A673 (cell line): ENCODE measurements around the gene MGLL. TPM values are rescaled to one million over a fixed set of nuclear protein-coding genes. Genes with fewer than 3 reads are reported as not detected.

Experiments
- BruUV-seq: library from RNA; stranded (reverse); fragments of 400-500 nt; replicated peaks from 2 replicates; lab custom pipeline; 2021; lab: Mats Ljungman, UMichigan
- CTCF ChIA-PET: fragments of 300-600 bp; sonication (Branson Sonifier 250); formaldehyde crosslinking; loops from one replicate; lab custom pipeline; 2022; ENCODE audit warnings: antibody characterized with exemption; lab: Charles Lee
- POLR2A ChIA-PET: fragments of 300-600 bp; sonication (Branson Sonifier 250); formaldehyde crosslinking; loops from one replicate; lab custom pipeline; 2022; ENCODE audit warnings: antibody characterized with exemption; ENCODE audit not compliant: low non-redundant PET; lab: Charles Lee
- DNase-seq: peaks from one replicate; pipeline ENCODE4 v3.0.0-alpha.2; 2015; ENCODE audit warnings: low spot score
- H3K27ac ChIP-seq: fragments of 200-600 bp; sonication (generic); 2 replicates; pipeline ENCODE4 v1.5.1; 2016; ENCODE audit warnings: mixed run types, low read depth, mild to moderate bottlenecking, mixed read lengths, antibody characterized with exemption, low read length; ENCODE audit not compliant: poor library complexity, severe bottlenecking
- H3K27me3 ChIP-seq: fragments of 200-600 bp; sonication (generic); replicated peaks from 2 replicates; pipeline ENCODE4 v1.6.1; 2017; ENCODE audit warnings: mixed run types, low read depth, mild to moderate bottlenecking, mixed read lengths, antibody characterized with exemption, low read length; ENCODE audit not compliant: insufficient read depth, poor library complexity
- H3K36me3 ChIP-seq: fragments of 200-600 bp; sonication (generic); 2 replicates; pipeline ENCODE4 v1.6.1; 2016; ENCODE audit warnings: mixed run types, mild to moderate bottlenecking, mixed read lengths, antibody characterized with exemption, low read length; ENCODE audit not compliant: insufficient read depth, poor library complexity, severe bottlenecking
- H3K4me1 ChIP-seq: fragments of 200-600 bp; sonication (generic); 2 replicates; pipeline ENCODE4 v1.6.1; 2017; ENCODE audit warnings: mixed run types, mild to moderate bottlenecking, mixed read lengths, antibody characterized with exemption, low read length; ENCODE audit not compliant: insufficient read depth, poor library complexity, severe bottlenecking
- H3K4me3 ChIP-seq: fragments of 200-600 bp; sonication (generic); 2 replicates; pipeline ENCODE4 v1.5.1; 2016; ENCODE audit warnings: low read depth, mixed run types, mild to moderate bottlenecking, mixed read lengths, low read length; ENCODE audit not compliant: poor library complexity, severe bottlenecking
- H3K9me3 ChIP-seq: fragments of 200-600 bp; sonication (generic); 2 replicates; pipeline ENCODE4 v1.6.1; 2016; ENCODE audit warnings: mixed run types, low read depth, mild to moderate bottlenecking, mixed read lengths, antibody characterized with exemption, low read length; ENCODE audit not compliant: poor library complexity, severe bottlenecking
- EZH2 ChIP-seq: fragments of 200-600 bp; sonication (generic); IDR thresholded peaks from 2 replicates; pipeline ENCODE4 v1.6.1; 2017; ENCODE audit warnings: borderline replicate concordance, low read depth, mild to moderate bottlenecking, mixed read lengths, antibody characterized with exemption, low read length; ENCODE audit not compliant: poor library complexity, severe bottlenecking
- intact Hi-C: fragments of 100-400 bp; cut with micrococcal nuclease; formaldehyde crosslinking; loops from one replicate; pipeline ENCODE4 v1.10.0; 2022; ENCODE audit not compliant: unreplicated experiment
- total RNA-seq: library from RNA; stranded (reverse); gene quantifications from 2 replicates; pipeline ENCODE4 v1.2.3, GENCODE V29; 2021
- TF ChIP-seq, protein P1 (sequence below): fragments of 300-800, 200-600 bp; sonication (generic); conservative IDR thresholded peaks from 2 replicates; pipeline ENCODE4 v1.5.1; 2017; ENCODE audit warnings: low read depth, mild to moderate bottlenecking, antibody characterized with exemption, low read length, moderate library complexity, mixed read lengths

Gene MGLL
- total RNA-seq, 1 experiment from 2014 or later: 0.39 TPM

DNA sequence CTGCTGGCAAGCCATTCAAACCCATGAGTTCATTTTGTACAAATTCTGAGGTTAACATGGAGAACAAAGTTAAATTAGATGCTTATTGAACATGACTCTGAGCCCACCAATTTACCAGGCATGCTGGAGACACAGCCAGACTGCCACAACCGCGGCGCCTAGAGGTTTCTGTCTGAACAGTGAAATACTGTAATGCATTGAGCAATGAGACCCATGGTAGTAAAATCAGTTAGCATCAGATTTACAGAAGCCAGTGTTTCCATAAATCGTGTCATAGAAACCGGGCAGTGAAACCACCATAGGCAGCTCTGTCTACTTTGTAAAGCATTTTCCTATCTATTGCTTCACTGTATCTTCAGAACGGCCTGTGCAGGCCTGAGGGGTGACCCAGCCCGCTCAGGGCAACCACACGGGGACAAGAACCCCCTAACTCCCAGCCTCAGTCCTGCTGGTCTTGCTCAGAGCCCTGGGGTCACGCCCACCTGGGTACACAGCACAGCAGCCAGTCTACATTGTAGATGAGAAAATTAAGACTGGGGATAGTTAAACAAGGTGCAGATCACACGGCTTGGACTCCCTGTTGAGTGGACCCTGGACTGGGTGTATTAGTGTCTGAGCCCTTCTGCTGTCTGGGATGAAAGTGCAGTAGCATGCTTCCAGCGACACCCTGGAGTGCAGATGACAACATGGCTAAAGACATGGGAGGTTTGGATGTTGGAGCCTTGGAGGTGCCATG lies 44.2 kb downstream of the MGLL start:
- Histone ChIP-seq H3K36me3 (no peaks in the 10 kb centered on the region), H3K27ac (no peak overlapping the region), H3K4me3 (no peak overlapping the region), H3K27me3 (no peaks in the 10 kb centered on the region), H3K4me1 (peaks cover 5% of the 10 kb centered on the region), H3K9me3 (no peaks in the 10 kb centered on the region)
- DNase-seq: no peak
- intact Hi-C loops: no loop called here
- POLR2A ChIA-PET: no interaction called here
- CTCF ChIA-PET: no interaction called here
- TF ChIP-seq, protein P1, sequence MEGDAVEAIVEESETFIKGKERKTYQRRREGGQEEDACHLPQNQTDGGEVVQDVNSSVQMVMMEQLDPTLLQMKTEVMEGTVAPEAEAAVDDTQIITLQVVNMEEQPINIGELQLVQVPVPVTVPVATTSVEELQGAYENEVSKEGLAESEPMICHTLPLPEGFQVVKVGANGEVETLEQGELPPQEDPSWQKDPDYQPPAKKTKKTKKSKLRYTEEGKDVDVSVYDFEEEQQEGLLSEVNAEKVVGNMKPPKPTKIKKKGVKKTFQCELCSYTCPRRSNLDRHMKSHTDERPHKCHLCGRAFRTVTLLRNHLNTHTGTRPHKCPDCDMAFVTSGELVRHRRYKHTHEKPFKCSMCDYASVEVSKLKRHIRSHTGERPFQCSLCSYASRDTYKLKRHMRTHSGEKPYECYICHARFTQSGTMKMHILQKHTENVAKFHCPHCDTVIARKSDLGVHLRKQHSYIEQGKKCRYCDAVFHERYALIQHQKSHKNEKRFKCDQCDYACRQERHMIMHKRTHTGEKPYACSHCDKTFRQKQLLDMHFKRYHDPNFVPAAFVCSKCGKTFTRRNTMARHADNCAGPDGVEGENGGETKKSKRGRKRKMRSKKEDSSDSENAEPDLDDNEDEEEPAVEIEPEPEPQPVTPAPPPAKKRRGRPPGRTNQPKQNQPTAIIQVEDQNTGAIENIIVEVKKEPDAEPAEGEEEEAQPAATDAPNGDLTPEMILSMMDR: no peak
- no peak for TF ChIP-seq EZH2
- BruUV-seq: no TSS peak

DNA sequence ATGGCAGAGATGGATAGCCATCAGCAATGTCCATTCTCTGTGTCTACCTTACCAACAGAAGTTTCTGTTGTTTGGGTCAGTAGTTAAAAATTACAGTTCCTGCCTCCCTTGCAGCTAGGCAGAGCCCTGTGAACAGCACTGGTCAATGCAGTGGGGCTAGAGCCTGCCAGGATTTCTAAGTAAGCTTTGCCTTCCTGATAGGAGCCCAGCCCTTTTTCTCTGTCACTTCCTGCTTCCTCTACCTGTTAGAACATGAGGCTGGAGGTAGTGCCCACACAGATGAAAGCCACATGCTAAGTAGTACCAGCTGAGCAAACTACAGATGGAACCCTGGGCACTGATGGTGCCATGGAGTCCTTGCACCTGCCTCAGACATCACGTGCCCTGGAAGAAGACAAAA lies 45.0 kb downstream of the MGLL start:
- CTCF ChIA-PET: no interaction called here
- POLR2A ChIA-PET: no interaction called here
- no peak for DNase-seq
- Histone ChIP-seq H3K27ac (no peak overlapping the region), H3K4me1 (peaks cover 5% of the 10 kb centered on the region), H3K27me3 (no peaks in the 10 kb centered on the region), H3K9me3 (no peaks in the 10 kb centered on the region), H3K36me3 (no peaks in the 10 kb centered on the region), H3K4me3 (no peak overlapping the region)
- intact Hi-C loops: no loop called here
- TF ChIP-seq EZH2: no peak
- TF ChIP-seq, protein P1: no peak
- BruUV-seq: no TSS peak

DNA sequence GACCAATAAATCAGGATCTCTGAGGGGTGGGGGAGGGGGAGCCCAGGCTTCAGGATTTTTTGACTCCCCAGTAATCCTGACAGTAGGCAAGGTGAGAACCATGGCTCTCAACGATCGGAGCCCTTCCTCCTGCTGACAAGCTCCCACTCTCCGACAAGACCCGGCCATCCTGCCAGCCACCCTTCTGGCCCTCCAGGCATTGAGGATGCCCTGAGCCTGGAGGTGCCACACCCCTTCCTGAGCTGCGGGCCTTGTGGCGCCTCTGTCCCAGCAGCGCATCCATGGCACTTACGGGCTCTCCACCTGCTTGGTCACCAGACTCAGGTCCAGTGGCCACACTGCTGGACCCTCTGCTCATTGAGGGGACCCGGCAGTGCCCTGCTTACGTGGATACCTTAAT lies 46.0 kb downstream of the MGLL start:
- Histone ChIP-seq H3K4me3 (no peak overlapping the region), H3K4me1 (peaks cover 5% of the 10 kb centered on the region), H3K27ac (no peak overlapping the region), H3K36me3 (no peaks in the 10 kb centered on the region), H3K9me3 (no peaks in the 10 kb centered on the region), H3K27me3 (no peaks in the 10 kb centered on the region)
- CTCF ChIA-PET: no interaction called here
- no TSS peak for BruUV-seq
- POLR2A ChIA-PET: no interaction called here
- TF ChIP-seq EZH2: no peak
- TF ChIP-seq, protein P1: no peak
- intact Hi-C loops: no loop called here
- DNase-seq: no peak
